Measurements from ENCODE around the gene SYNDIG1L. TPM values are rescaled to one million over a fixed set of nuclear protein-coding genes. Genes with fewer than 3 reads are reported as not detected.

The SYNDIG1L gene
- total and polyA plus RNA-seq, 10 of the 15 experiments (the other 5 are each of a cell fraction or from before 2014, with no cell fraction given) = 0.04 TPM; not detected in 9

DNA sequence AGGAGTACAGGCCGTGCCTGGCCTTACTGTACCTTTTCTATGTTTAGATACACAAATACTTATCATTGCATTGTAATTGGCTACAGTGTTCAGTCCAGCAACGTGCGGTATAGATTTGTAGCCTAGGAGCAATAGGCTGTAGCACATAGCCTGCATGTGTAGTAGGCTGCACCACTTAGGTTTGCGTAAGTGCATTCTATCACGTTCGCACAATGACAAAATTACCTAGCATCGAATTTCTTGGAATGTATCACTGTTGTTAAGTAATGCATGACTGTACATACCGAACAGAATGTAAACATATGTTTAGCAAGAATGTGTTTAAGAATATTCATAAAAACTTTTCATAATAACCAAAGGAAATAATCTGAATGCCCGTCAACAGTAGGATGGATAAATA, 45.8 kb downstream of the SYNDIG1L start:
- DNase-seq (ENCODE audit: low read depth, low spot score) (no peak), FAIRE-seq (no peak), ATAC-seq (no peak)
- no peak overlapping the region for H3K27ac ChIP-seq (ENCODE audit: control insufficient read depth, insufficient read depth)
- no peaks in the 10 kb centered on the region for H3K27me3 ChIP-seq (replicated peaks in 1 of 2; ENCODE audit: control insufficient read depth in 2 of 2, insufficient read depth in 2 of 2, low read length in 1 of 2)
- no peaks in the 10 kb centered on the region for H3K79me2 ChIP-seq (ENCODE audit: control insufficient read depth, insufficient read depth, low read length)
- ChIA-PET POLR2A (no interaction called here), SMC1A (ENCODE audit: uncharacterized antibody, unreplicated experiment) (interaction anchor here (1.2 kb wide), 1 partner anchor 14 kb away, joined by 3 read pairs; no protein-coding TSS in a partner anchor), RAD21 (ENCODE audit: unreplicated experiment) (no interaction called here), CTCF (interaction anchor here (0.6 to 1.0 kb wide), 2 partner anchors 17 to 74 kb away, joined by 3 to 4 read pairs; no protein-coding TSS in a partner anchor)
- H2AFZ ChIP-seq (ENCODE audit: control insufficient read depth, low read depth, low read length) = no peak overlapping the region
- no peaks in the 10 kb centered on the region for H3K4me1 ChIP-seq (ENCODE audit: control insufficient read depth, insufficient read depth, low read length)
- BruUV-seq (replicated peaks) = no TSS peak
- no peak overlapping the region for H3K4me2 ChIP-seq (ENCODE audit: control insufficient read depth, insufficient read depth)
- in situ Hi-C loops (cut with MboI) = no loop called here
- H4K20me1 ChIP-seq (ENCODE audit: control insufficient read depth, insufficient read depth) = no peaks in the 10 kb centered on the region
- intact Hi-C loops (cut with micrococcal nuclease; ENCODE audit: unreplicated experiment) = no loop called here
- H3K9me3 ChIP-seq (replicated peaks; ENCODE audit: control insufficient read depth, insufficient read depth, low read length) = no peaks in the 10 kb centered on the region
- 61% methylated on average over 9 of the region's 9 CpGs for WGBS (ENCODE audit: insufficient coverage, insufficient replicate concordance, low lambda C conversion rate, missing lambda C conversion rate)
- H3K36me3 ChIP-seq (ENCODE audit: control insufficient read depth in 2 of 2, insufficient read depth in 2 of 2, low read length in 1 of 2) = no peaks in the 10 kb centered on the region
- TF ChIP-seq MYC (IDR thresholded peaks at IDR 0.05; ENCODE audit: insufficient read depth, insufficient read length, insufficient replicate concordance, low read length, severe bottlenecking) = no peak
- no peak for TF ChIP-seq SIX5 (IDR thresholded peaks at IDR 0.05; ENCODE audit: low read depth, low read length, severe bottlenecking)
- TF ChIP-seq, protein P1, sequence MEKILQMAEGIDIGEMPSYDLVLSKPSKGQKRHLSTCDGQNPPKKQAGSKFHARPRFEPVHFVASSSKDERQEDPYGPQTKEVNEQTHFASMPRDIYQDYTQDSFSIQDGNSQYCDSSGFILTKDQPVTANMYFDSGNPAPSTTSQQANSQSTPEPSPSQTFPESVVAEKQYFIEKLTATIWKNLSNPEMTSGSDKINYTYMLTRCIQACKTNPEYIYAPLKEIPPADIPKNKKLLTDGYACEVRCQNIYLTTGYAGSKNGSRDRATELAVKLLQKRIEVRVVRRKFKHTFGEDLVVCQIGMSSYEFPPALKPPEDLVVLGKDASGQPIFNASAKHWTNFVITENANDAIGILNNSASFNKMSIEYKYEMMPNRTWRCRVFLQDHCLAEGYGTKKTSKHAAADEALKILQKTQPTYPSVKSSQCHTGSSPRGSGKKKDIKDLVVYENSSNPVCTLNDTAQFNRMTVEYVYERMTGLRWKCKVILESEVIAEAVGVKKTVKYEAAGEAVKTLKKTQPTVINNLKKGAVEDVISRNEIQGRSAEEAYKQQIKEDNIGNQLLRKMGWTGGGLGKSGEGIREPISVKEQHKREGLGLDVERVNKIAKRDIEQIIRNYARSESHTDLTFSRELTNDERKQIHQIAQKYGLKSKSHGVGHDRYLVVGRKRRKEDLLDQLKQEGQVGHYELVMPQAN (conservative IDR thresholded peaks at IDR 0.05) = no peak
- TF ChIP-seq MXI1 (IDR thresholded peaks at IDR 0.05; ENCODE audit: low read depth, low read length) = no peak
- TF ChIP-seq DPF2 (IDR thresholded peaks at IDR 0.05) = no peak
- no peak for TF ChIP-seq IKZF2 (IDR thresholded peaks at IDR 0.05)
- no peak for TF ChIP-seq HDGF (IDR thresholded peaks at IDR 0.05)
- no peak for TF ChIP-seq PAX8 (IDR thresholded peaks at IDR 0.05)
- no peak for TF ChIP-seq POLR2AphosphoS5 (IDR thresholded peaks at IDR 0.05; ENCODE audit: low read length)
- TF ChIP-seq HCFC1 (IDR thresholded peaks at IDR 0.05; ENCODE audit: low read length) = no peak
- no peak overlapping the region for H3K4me3 ChIP-seq
- no peak overlapping the region for H3K9ac ChIP-seq (ENCODE audit: control insufficient read depth, insufficient read depth, low read length)

All from GM12878 (cell line).